HepG2 (cell line): Measurements from ENCODE around the gene SLC4A5.

Experiments used
- PITX1 ChIP-seq: sonication (generic); formaldehyde crosslinking; IDR thresholded peaks from 2 replicates; pipeline ENCODE4 v1.5.1; 2020; ENCODE audit warnings: mild to moderate bottlenecking, missing genetic modification reagents
- SALL2 ChIP-seq: sonication (generic); formaldehyde crosslinking; IDR thresholded peaks from 2 replicates; pipeline ENCODE4 v1.8.1; 2023; ENCODE audit warnings: mild to moderate bottlenecking, missing genetic modification reagents, inconsistent platforms
- ZBTB1 ChIP-seq: sonication (generic); formaldehyde crosslinking; IDR thresholded peaks from 2 replicates; pipeline ENCODE4 v1.4.0; 2020; ENCODE audit warnings: missing genetic modification reagents, borderline replicate concordance
- ZBTB8A ChIP-seq: sonication (generic); formaldehyde crosslinking; IDR thresholded peaks from 2 replicates; pipeline ENCODE4 v1.4.0; 2020; ENCODE audit warnings: mild to moderate bottlenecking, low read depth, missing genetic modification reagents, borderline replicate concordance
- ZFP36L2 ChIP-seq: sonication (generic); formaldehyde crosslinking; IDR thresholded peaks from 2 replicates; pipeline ENCODE4 v1.4.0; 2020; ENCODE audit warnings: missing genetic modification reagents
- ZNF230 ChIP-seq: sonication (generic); formaldehyde crosslinking; IDR thresholded peaks from 2 replicates; pipeline ENCODE4 v1.4.0; 2020; ENCODE audit warnings: mild to moderate bottlenecking, missing genetic modification reagents

- TF ChIP-seq SALL2 (no peak), ZBTB8A (CRISPR knock-in tag) (no peak), ZBTB1 (CRISPR knock-in tag) (no peak), ZNF230 (CRISPR knock-in tag) (no peak), ZFP36L2 (CRISPR knock-in tag) (no peak), PITX1 (CRISPR knock-in tag) (no peak)
These were observed 42.0 kb downstream of the SLC4A5 start for GRCh38 chr2:74301262-74301661.
